Mesendoderm (in vitro differentiated cells): ENCODE results near the gene SHCBP1L.
A peak's percentile ranks its signal among the peaks of the same experiment; 100 is the strongest.

Source experiments
- DNase-seq: peaks from one replicate; pipeline ENCODE4 v3.0.0; 2013
- H2AK5ac ChIP-seq: 2 replicates; pipeline ENCODE4 v1.6.1; 2013; ENCODE audit warnings: low read length, inconsistent platforms
- H2BK120ac ChIP-seq: 2 replicates; pipeline ENCODE4 v1.6.1; 2013; ENCODE audit warnings: low read depth, mild to moderate bottlenecking, low read length, moderate library complexity, mixed read lengths
- H2BK15ac ChIP-seq: replicated peaks from 2 replicates; pipeline ENCODE4 v1.6.1; 2013; ENCODE audit warnings: low read depth, mild to moderate bottlenecking, moderate library complexity
- H2BK5ac ChIP-seq: 2 replicates; pipeline ENCODE4 v1.6.1; 2013; ENCODE audit warnings: low read length, inconsistent platforms
- H3K18ac ChIP-seq: 2 replicates; pipeline ENCODE4 v1.6.1; 2013; ENCODE audit warnings: mild to moderate bottlenecking, low read length, mixed read lengths
- H3K23ac ChIP-seq: one replicate; pipeline ENCODE4 v1.6.1; 2013; ENCODE audit warnings: low read length
- H3K27ac ChIP-seq: 2 replicates; pipeline ENCODE4 v1.5.1; 2013; ENCODE audit warnings: low read depth, mild to moderate bottlenecking, inconsistent platforms, low read length, moderate library complexity
- H3K27me3 ChIP-seq: 2 replicates; pipeline ENCODE4 v1.6.1; 2013; ENCODE audit warnings: low read length, control low read depth, mild to moderate bottlenecking, inconsistent platforms; ENCODE audit not compliant: insufficient read depth, poor library complexity
- H3K36me3 ChIP-seq: 2 replicates; pipeline ENCODE4 v1.6.1; 2013; ENCODE audit warnings: low read length, inconsistent platforms; ENCODE audit not compliant: control insufficient read depth, insufficient read depth
- H3K4ac ChIP-seq: one replicate; pipeline ENCODE4 v1.6.1; 2013; ENCODE audit warnings: low read depth, mild to moderate bottlenecking, low read length, moderate library complexity
- H3K4me1 ChIP-seq: 2 replicates; pipeline ENCODE4 v1.6.1; 2013; ENCODE audit warnings: low read depth, low read length, inconsistent platforms; ENCODE audit not compliant: control insufficient read depth
- H3K4me2 ChIP-seq: 2 replicates; pipeline ENCODE4 v1.6.1; 2013; ENCODE audit warnings: low read length
- H3K4me3 ChIP-seq: 2 replicates; pipeline ENCODE4 v1.5.1; 2013; ENCODE audit warnings: mild to moderate bottlenecking, low read length
- H3K56ac ChIP-seq: one replicate; pipeline ENCODE4 v1.6.1; 2013; ENCODE audit warnings: low read length
- H3K79me1 ChIP-seq: 2 replicates; pipeline ENCODE4 v1.6.1; 2013; ENCODE audit warnings: low read length, inconsistent platforms
- H3K79me2 ChIP-seq: 2 replicates; pipeline ENCODE4 v1.6.1; 2013; ENCODE audit warnings: mild to moderate bottlenecking, low read length; ENCODE audit not compliant: control insufficient read depth, insufficient read depth
- H3K9ac ChIP-seq: 2 replicates; pipeline ENCODE4 v1.6.1; 2013; ENCODE audit warnings: low read length, inconsistent platforms
- H4K5ac ChIP-seq: one replicate; pipeline ENCODE4 v1.6.1; 2013; ENCODE audit warnings: low read length
- H4K8ac ChIP-seq: one replicate; pipeline ENCODE4 v1.6.1; 2013; ENCODE audit warnings: low read depth, mild to moderate bottlenecking, control low read depth, low read length, moderate library complexity
- WGBS: extraction: QIAGEN DNeasy Blood & Tissue Kit; methylation state at CpG from one replicate; pipeline ENCODE4 v1.1.7; 2013; ENCODE audit warnings: low lambda C conversion rate, missing lambda C conversion rate; ENCODE audit not compliant: insufficient coverage; ENCODE audit errors: extremely low coverage; 5-methylcytosine and 5-hydroxymethylcytosine counted together

SHCBP1L gene

GRCh38 chr1:182927693-182928433, 25.1 kb downstream of the SHCBP1L start:
- no peak overlapping the region for H3K27ac ChIP-seq
- no CpG with 5 or more reads among the region's 1 CpG for WGBS
- H2AK5ac ChIP-seq: no peak overlapping the region
- no peak overlapping the region for H3K4ac ChIP-seq
- no peak overlapping the region for H3K4me2 ChIP-seq
- no peaks in the 10 kb centered on the region for H3K79me2 ChIP-seq
- no peaks in the 10 kb centered on the region for H3K27me3 ChIP-seq
- no peak overlapping the region for H4K8ac ChIP-seq
- no peak overlapping the region for H3K4me3 ChIP-seq
- no peak overlapping the region for H2BK5ac ChIP-seq
- no peak overlapping the region for H4K5ac ChIP-seq
- H2BK15ac ChIP-seq: no peak overlapping the region
- no peak overlapping the region for H3K56ac ChIP-seq
- no peaks in the 10 kb centered on the region for H3K79me1 ChIP-seq
- H3K23ac ChIP-seq: no peak overlapping the region
- H3K4me1 ChIP-seq: no peaks in the 10 kb centered on the region
- H3K36me3 ChIP-seq: no peaks in the 10 kb centered on the region
- no peak overlapping the region for H3K18ac ChIP-seq
- H3K9ac ChIP-seq: no peak overlapping the region
- H2BK120ac ChIP-seq: no peak overlapping the region
- DNase-seq: no peak

DNA sequence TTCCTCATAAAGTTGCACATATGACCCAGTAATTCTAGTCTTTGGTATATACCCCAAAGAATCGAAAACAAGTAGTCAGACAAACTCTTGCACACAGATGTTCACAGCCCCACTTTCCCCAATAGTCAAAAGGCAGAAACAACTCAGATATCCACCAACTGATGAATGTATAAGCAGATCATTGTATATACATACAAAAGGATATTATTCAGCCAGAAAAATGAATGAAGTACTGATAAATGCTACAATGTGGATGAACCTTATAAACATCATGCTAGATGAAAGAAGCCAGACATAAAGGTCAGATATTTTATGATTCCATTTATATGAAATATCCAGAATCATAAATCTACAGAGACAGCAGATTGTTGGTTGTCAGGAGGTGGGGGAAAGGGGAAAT, 27.3 kb downstream of the SHCBP1L start:
- Histone ChIP-seq H3K27me3 (no peaks in the 10 kb centered on the region), H3K4me2 (no peak overlapping the region), H3K9ac (no peak overlapping the region), H4K8ac (no peak overlapping the region), H3K56ac (no peak overlapping the region), H3K36me3 (no peaks in the 10 kb centered on the region), H3K79me1 (no peaks in the 10 kb centered on the region), H3K4me1 (no peaks in the 10 kb centered on the region), H2BK120ac (no peak overlapping the region), H2BK15ac (no peak overlapping the region), H2AK5ac (no peak overlapping the region), H3K27ac (no peak overlapping the region), H4K5ac (no peak overlapping the region), H3K23ac (no peak overlapping the region), H3K4me3 (no peak overlapping the region), H3K79me2 (no peaks in the 10 kb centered on the region), H3K18ac (no peak overlapping the region), H3K4ac (no peak overlapping the region), H2BK5ac (no peak overlapping the region)
- DNase-seq: no peak
- no CpG with 5 or more reads among the region's 1 CpG for WGBS

DNA sequence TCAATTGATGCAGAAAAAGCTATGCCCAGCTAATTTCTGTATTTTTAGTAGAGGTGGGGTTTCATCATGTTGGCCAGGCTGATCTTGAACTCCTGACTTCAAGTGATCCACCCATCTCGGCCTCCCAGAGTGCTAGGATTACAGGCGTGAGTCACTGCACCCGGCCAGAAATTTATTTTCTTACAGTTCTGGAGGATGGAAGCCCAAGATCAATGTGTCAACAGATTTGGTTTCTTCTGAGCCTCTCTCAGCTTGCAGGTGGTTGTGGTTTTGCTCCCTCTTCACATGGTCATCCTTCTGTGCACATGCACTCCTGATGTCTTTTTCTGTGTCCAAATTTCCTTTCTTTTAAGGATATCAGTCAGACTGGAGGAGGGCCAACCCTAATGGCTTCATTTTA, 35.6 kb downstream of the SHCBP1L start:
- no peak overlapping the region for H3K4ac ChIP-seq
- no peaks in the 10 kb centered on the region for H3K79me1 ChIP-seq
- H3K4me2 ChIP-seq: no peak overlapping the region
- H3K36me3 ChIP-seq: no peaks in the 10 kb centered on the region
- no peak overlapping the region for H2AK5ac ChIP-seq
- no peak overlapping the region for H2BK15ac ChIP-seq
- H3K27ac ChIP-seq: no peak overlapping the region
- no peaks in the 10 kb centered on the region for H3K4me1 ChIP-seq
- no CpG with 5 or more reads among the region's 3 CpGs for WGBS
- no peak for DNase-seq
- H4K8ac ChIP-seq: no peak overlapping the region
- no peak overlapping the region for H3K23ac ChIP-seq
- H3K9ac ChIP-seq: no peak overlapping the region
- no peak overlapping the region for H2BK5ac ChIP-seq
- no peak overlapping the region for H3K56ac ChIP-seq
- no peak overlapping the region for H2BK120ac ChIP-seq
- no peaks in the 10 kb centered on the region for H3K27me3 ChIP-seq
- H3K18ac ChIP-seq: no peak overlapping the region
- H3K79me2 ChIP-seq: no peaks in the 10 kb centered on the region
- H3K4me3 ChIP-seq: no peak overlapping the region
- no peak overlapping the region for H4K5ac ChIP-seq

DNA sequence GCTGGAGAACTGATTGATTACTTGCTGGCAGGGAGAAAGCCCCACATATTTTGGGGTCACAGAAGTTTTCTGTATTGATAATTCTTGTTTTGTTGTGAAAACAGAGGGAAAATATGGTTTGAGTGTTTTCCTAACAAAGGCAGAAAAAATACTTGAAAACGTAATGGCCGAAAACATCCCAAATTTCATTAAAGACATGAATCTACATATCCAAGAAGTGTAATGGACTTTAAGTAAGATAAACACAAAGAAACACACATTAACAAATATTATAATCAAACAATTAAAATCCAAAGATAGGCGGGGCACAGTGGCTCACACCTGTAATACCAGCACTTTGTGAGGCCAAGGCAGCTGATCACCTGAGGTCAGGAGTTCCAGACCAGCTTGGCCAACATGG, 39.6 kb downstream of the SHCBP1L start:
- Histone ChIP-seq H3K4me1 (peaks cover 3% of the 10 kb centered on the region), H3K79me2 (no peaks in the 10 kb centered on the region), H3K79me1 (no peaks in the 10 kb centered on the region), H3K27me3 (no peaks in the 10 kb centered on the region), H3K27ac (no peak overlapping the region), H3K9ac (no peak overlapping the region), H2BK5ac (no peak overlapping the region), H2AK5ac (no peak overlapping the region), H2BK15ac (no peak overlapping the region), H4K8ac (no peak overlapping the region), H3K4me2 (no peak overlapping the region), H3K56ac (no peak overlapping the region), H3K4ac (no peak overlapping the region), H3K18ac (no peak overlapping the region), H2BK120ac (no peak overlapping the region), H3K36me3 (no peaks in the 10 kb centered on the region), H3K4me3 (no peak overlapping the region), H3K23ac (no peak overlapping the region), H4K5ac (no peak overlapping the region)
- no peak for DNase-seq
- no CpG with 5 or more reads among the region's 3 CpGs for WGBS

DNA sequence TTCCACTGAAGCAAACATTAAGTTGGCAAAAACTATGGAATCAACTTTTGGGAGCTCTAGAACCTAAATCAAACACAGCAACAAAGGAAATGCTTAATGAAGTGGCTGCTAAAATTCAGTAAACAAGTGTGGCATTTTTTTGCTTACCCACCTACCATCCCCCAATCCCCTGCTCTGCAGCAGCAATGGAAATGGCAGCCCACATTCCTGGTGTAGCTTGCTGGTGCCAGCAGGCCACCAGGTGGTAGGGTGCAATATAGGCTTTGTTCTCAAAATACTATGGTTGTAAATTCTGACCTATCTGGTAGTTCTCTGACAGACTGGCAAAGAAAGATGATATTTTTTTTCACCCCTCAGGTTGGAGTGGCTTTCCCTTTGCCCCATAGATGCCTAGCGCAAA, 42.8 kb downstream of the SHCBP1L start:
- no peak overlapping the region for H3K9ac ChIP-seq
- H3K27ac ChIP-seq: no peak overlapping the region
- no peak overlapping the region for H2AK5ac ChIP-seq
- no CpG with 5 or more reads among the region's 1 CpG for whole genome bisulfite sequencing
- no peak overlapping the region for H3K4ac ChIP-seq
- H2BK15ac ChIP-seq: no peak overlapping the region
- H2BK120ac ChIP-seq: no peak overlapping the region
- H3K23ac ChIP-seq: no peak overlapping the region
- H3K4me2 ChIP-seq: no peak overlapping the region
- H3K18ac ChIP-seq: no peak overlapping the region
- peaks cover 3% of the 10 kb centered on the region for H3K4me1 ChIP-seq
- no peak overlapping the region for H4K8ac ChIP-seq
- no peak overlapping the region for H4K5ac ChIP-seq
- H3K36me3 ChIP-seq: no peaks in the 10 kb centered on the region
- no peak overlapping the region for H3K56ac ChIP-seq
- H3K79me2 ChIP-seq: no peaks in the 10 kb centered on the region
- peak; percentile 63 for DNase-seq
- H2BK5ac ChIP-seq: no peak overlapping the region
- no peaks in the 10 kb centered on the region for H3K27me3 ChIP-seq
- H3K79me1 ChIP-seq: no peaks in the 10 kb centered on the region
- no peak overlapping the region for H3K4me3 ChIP-seq

DNA sequence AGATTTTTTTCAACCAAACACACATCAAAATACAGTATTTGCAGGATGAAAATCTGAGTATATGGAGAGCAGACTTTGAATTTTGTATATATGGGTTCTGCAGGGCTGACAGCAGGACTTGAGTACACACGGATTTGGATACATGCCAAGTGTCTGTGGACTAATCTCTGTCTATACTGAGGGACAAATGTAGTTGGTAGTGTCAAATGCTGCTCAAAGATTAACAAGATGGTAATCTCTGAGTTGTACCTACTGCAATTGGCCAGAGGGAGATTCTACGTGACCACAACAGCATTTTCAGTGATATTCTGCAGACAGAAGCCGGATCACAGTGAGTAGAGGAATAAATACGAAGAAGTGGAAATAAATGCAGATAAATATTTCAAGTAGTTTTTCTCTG, 43.4 kb downstream of the SHCBP1L start:
- H3K4me3 ChIP-seq: no peak overlapping the region
- H4K8ac ChIP-seq: no peak overlapping the region
- no peaks in the 10 kb centered on the region for H3K36me3 ChIP-seq
- WGBS: no CpG with 5 or more reads among the region's 4 CpGs
- H3K27me3 ChIP-seq: no peaks in the 10 kb centered on the region
- no peak overlapping the region for H2BK120ac ChIP-seq
- H2BK5ac ChIP-seq: no peak overlapping the region
- H3K4me1 ChIP-seq: peaks cover 3% of the 10 kb centered on the region
- H3K4ac ChIP-seq: no peak overlapping the region
- H3K79me1 ChIP-seq: no peaks in the 10 kb centered on the region
- H3K9ac ChIP-seq: no peak overlapping the region
- DNase-seq: no peak
- no peak overlapping the region for H3K27ac ChIP-seq
- H4K5ac ChIP-seq: no peak overlapping the region
- no peak overlapping the region for H3K56ac ChIP-seq
- no peak overlapping the region for H3K4me2 ChIP-seq
- H3K23ac ChIP-seq: no peak overlapping the region
- no peak overlapping the region for H2AK5ac ChIP-seq
- no peaks in the 10 kb centered on the region for H3K79me2 ChIP-seq
- no peak overlapping the region for H2BK15ac ChIP-seq
- H3K18ac ChIP-seq: no peak overlapping the region
